Stimulated activated CD4-positive, alpha-beta T cell treated with anti-CD3 and anti-CD28 coated beads, Interleukin-2, amount 100 ng/mL, for 48 hours (primary cell): ENCODE results near the gene SIDT2.
"Not testable (repeated sequence)": the region's sequence is repeated elsewhere in the genome, so short reads cannot be mapped to it uniquely, and the experiment has no call there.

Source experiments
- DNase-seq, 2 donors: peaks; one replicate each; pipeline ENCODE4 v3.0.0-alpha.2; 2020

Gene SIDT2

GRCh38 chr11:117172724-117173421 lies 5.7 kb upstream of the SIDT2 start:
- no peak for DNase-seq

DNA sequence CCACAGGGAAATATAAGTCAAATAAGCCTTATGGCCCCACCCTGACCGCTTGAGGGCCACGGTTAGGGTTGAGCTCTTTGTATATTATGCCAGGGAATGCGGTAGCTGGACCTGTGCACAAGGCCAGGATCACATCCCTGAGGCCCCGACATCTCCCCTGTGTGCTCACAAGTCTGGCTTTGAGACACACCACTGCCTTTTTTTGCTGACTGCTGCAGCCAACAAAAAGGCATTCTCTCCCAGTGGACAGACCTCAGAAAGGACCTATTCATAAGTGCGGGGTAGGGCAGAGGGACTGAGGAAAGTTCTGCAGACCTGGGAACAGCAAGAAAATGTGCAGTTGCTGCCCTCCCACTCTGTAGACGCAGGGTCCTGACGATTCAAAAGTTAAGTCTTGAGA lies 3.4 kb upstream of the SIDT2 start:
- no peak for DNase-seq

DNA sequence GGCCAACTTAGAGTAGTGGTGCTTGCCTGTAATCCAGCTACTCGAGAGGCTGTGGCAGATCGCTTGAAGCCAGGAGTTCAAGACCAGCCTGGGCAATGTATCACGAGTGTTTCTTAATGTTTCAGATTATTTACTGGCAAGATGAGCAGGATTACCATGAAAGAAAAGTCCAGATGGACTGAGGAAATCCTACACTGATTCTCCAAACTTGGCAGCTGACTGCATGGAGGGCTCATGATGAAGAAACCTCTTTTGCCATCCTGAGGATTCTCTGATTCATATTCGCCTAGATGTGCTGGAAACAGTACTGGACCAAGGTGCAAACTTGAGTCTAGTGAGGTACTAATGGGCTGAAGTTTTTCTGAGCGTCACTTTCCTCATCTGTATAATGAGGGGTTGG lies 2.8 kb upstream of the SIDT2 start:
- DNase-seq: no peak

DNA sequence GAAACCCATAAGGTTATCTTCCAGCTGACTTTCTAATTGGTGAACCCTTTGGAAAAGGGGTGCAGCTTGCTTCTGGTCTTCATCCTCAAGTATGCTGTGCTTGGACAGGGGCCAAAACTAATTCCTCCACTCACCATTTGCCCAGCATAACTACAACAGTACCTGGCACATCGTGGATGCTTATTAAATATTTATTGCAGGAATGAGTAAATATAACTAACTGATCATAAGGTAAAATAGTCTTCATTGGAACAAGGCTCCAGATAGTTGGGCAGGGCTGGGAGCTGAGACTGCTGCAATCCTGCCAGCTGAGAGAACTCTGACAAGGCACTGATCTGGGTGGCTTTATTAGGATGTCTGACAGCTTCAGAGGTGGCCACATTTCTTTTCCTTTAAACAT lies 2.4 kb upstream of the SIDT2 start:
- DNase-seq: no peak

DNA sequence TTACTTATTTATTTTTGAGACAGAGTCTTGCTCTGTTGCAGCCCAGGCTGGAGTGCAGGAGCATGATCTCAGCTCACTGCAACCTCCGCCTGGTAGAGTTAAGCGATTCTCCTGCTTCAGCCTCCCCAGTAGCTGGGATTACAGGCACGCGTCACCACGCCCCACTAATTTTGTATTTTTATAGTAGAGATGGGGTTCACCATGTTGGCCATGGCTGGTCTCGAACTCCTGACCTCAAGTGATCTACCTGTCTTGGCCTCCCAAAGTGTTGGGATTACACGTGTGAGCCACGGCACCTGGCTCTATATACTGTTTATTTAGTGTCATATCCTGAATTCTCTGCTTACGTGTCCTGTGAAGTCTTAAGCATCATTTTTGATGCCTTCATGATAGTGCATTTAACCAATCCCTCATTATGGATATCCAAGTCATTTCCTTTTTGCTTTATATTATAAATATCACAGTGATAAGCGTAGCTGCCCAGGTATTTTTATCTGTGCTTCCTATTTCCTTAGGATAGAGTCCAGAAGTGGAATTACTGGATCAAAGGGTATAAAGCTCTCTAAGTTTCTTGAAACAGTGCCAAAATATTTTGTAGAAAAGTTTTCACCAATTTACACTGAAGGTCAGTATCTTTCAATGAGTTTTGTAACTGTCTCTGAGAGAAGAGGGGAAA lies 871 bp upstream of the SIDT2 start:
- DNase-seq: no peak

- peak; percentile 23 to 38 for DNase-seq
Observed at GRCh38 chr11:117179048-117179999, 781 bp downstream of the SIDT2 start.

DNA sequence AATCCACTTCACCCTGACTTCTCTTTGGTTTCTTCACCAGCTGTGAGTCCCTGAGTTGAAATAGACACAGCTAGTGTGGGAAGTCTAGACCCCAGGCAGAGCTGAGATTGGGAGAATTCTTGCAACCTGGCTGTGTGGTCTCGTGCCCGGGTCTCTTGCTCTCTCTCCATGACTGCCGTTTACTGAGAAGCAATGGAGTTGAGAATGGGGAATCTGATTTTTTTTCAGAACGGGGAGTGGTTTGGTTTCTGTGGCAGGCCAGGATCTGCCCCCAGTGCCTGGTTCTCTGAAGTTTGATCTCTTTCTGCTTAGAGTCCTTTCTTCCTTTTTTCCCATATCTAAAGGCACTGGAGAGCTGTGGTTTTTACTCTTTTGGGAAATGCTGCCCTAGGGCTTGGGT lies 1.5 kb downstream of the SIDT2 start:
- no peak for DNase-seq

DNA sequence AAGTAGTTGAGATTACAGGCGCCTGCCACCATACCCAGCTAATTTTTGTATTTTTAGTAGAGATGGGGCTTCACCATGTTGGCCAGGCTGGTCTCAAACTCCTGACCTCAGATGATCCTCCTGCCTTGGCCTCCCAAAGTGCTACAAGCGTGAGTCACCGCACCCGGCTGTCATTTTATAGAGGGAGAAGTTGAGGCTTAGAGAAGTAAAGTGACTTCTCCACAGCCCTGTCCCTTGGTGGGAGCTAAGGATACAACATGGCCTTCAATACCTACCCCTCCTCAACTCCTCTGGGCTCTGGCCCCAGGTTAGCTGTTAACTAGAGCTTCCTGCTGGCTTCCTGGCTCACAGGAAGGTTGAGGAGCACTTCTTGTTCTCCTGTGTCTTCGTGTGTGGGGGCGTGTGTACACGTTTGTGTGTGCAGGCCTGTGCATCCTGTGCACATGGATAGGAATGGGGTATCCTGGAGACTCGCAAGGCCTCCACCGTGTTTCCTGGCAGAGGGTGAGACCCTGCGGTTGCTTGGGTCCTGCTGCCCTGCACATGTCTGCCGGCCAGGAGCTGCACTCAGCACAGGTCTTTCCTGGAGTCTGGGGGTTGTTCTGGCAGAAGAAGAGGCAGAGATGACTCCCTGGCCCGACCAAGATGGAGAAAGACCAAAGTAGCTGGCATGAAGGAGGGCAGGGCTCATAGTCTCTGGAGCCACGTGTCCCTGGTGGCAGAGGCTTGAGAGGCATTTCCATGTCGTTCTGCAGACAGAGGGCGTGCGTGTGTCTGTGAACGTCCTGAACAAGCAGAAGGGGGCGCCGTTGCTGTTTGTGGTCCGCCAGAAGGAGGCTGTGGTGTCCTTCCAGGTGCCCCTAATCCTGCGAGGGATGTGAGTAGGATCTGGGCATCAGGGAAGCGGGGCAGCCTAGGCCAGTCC lies 2.4 kb downstream of the SIDT2 start:
- DNase-seq: peak; percentile 57 to 61

- DNase-seq: no peak
Observed at GRCh38 chr11:117181586-117182550, 3.3 kb downstream of the SIDT2 start.

DNA sequence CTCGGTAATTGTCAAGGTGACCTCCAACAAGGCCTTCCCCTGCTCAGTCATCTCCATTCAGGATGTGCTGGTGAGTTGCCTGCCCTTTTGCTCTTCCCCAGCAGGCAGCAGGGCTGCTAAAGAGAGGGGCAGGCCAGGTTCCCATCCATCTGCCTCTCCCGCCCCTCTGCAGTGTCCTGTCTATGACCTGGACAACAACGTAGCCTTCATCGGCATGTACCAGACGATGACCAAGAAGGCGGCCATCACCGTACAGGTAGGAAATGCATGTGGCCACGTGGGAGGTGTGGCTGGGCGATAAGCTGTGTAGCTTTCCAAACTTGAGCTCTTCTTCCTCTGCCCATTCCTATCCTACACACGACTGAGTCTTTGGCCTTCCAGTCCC lies 4.0 kb downstream of the SIDT2 start:
- DNase-seq: no peak

DNA sequence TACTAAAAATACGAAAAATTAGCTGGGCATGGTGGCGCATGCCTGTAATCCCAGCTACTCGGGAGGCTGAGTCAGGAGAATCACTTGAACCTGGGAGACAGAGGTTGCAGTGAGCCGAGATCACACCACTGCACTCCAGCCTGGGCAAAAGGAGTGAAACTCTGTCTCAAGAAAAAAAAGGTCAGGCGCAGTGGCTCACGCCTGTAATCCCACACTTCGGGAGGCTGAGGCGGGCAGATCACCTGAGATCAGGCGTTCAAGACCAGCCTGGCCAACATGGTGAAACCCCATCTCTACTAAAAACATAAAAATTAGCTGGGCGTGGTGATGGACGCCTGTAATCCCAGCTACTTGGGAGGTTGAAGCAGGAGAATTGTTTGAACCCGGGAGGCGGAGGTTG lies 4.6 kb downstream of the SIDT2 start:
- not testable (repeated sequence) for DNase-seq

GRCh38 chr11:117183724-117184349 lies 5.3 kb downstream of the SIDT2 start:
- DNase-seq: no peak

- DNase-seq: no peak
Observed at GRCh38 chr11:117185736-117186430, 7.3 kb downstream of the SIDT2 start.

DNA sequence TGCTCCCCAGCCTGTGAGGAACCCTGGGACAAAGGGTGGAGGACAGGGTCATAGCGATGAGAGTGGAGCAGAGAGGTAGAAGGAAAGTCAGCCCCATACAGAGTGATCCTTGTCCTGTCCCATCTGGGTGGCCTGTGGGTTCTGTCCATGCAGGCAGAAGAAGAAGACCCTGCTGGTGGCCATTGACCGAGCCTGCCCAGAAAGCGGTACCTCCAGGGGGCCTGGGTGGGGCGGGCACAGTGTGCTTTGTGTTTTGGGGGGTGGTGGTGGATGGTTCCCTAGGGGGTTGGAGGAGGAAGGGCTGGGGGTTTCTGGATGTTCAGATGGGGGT lies 7.9 kb downstream of the SIDT2 start:
- no peak for DNase-seq

DNA sequence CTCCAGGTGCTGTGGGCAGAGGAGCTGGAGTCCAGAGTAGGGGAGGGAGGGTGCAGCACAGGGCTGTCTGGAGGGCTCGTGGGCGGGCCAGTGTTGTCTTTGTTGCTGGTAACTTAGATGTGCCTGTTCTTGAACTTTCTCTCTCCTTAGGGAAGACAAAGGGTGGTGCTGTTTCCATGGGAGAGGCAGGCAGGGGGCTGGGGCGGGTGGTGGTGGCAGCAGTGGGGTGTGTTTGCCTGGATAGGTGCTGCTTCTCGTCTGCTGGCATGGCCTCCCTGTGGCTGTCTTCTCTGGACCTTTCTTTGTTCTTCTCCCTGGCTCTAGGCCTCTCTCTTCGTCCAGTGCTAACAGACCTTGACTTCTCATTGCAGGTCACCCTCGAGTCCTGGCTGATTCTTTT lies 8.5 kb downstream of the SIDT2 start:
- no peak for DNase-seq

GRCh38 chr11:117187428-117187798 lies 8.9 kb downstream of the SIDT2 start:
- DNase-seq: no peak

GRCh38 chr11:117187799-117188481 lies 9.4 kb downstream of the SIDT2 start:
- DNase-seq: no peak

GRCh38 chr11:117188620-117189081 lies 10.1 kb downstream of the SIDT2 start:
- DNase-seq: no peak

DNA sequence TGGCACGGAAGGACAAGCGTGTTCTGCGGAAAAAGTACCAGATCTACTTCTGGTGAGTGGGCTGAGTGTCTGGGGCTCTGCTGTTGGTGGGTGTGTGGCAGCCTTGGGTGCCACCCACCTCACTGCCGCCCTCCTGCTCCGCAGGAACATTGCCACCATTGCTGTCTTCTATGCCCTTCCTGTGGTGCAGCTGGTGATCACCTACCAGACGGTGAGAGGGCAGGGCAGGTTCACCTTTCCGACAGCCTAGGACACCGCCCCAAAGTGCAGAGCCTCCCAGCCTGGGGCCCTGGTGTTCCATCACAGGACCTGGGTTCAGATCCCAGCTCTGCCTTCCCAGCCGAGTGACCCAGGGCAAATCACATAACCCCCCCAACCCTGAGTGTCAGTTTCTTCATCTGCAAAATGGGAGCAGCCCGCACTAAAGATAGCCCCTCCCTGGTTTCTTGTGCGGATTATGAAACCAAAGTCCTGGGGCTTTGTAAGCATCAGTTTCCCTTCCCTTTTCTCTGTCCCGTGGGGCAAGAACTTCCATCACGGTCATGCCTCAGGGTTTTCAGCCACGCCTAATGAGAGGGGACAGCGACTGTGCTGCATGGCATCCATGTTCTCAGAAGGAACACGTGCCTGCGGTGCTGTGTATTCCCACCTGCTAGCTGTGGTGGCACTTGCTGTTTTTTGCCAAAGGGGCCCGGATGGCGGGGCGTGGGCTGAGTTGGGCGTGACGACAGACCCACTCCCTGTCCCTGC lies 10.8 kb downstream of the SIDT2 start:
- DNase-seq: no peak
